Mesothelial cell of epicardium (in vitro differentiated cells): Measurements from ENCODE around the gene GATD1. TPM values are rescaled to one million over a fixed set of nuclear protein-coding genes. Genes with fewer than 3 reads are reported as not detected.
A peak's percentile ranks its signal among the peaks of the same experiment; 100 is the strongest.

Source experiments
- DNase-seq, 2 experiments: peaks; one replicate each; pipeline ENCODE4 v3.0.0; 2021; ENCODE audit warnings: low spot score in 2 of 2; ENCODE audit not compliant: unreplicated experiment in 2 of 2
- H3K27ac Mint-ChIP-seq: 2 replicates; pipeline ENCODE4 v1.8.0; 2021; ENCODE audit warnings: mixed read lengths
- H3K27me3 Mint-ChIP-seq: 2 replicates; pipeline ENCODE4 v1.8.0; 2021; ENCODE audit warnings: low read depth, mixed read lengths
- H3K36me3 Mint-ChIP-seq: 2 replicates; pipeline ENCODE4 v1.8.0; 2021; ENCODE audit warnings: mixed read lengths
- H3K4me1 Mint-ChIP-seq: 2 replicates; pipeline ENCODE4 v1.8.0; 2021; ENCODE audit warnings: mixed read lengths
- H3K4me3 Mint-ChIP-seq: 2 replicates; pipeline ENCODE4 v1.8.0; 2021; ENCODE audit warnings: mild to moderate bottlenecking, moderate library complexity, mixed read lengths
- H3K9me3 Mint-ChIP-seq: 2 replicates; pipeline ENCODE4 v1.8.0; 2021; ENCODE audit warnings: mixed read lengths
- CTCF ChIP-seq: fragments of 200-600 bp; sonication (generic); IDR thresholded peaks from one replicate; pipeline ENCODE4 v1.5.0; 2021; ENCODE audit warnings: antibody characterized with exemption; ENCODE audit not compliant: unreplicated experiment
- total RNA-seq: library from RNA; stranded (reverse); gene quantifications from 3 replicates; pipeline ENCODE4 v1.2.1, GENCODE V29; 2021

The GATD1 gene
- total RNA-seq, 1 donor from 2014 or later = 91.2 TPM

DNA sequence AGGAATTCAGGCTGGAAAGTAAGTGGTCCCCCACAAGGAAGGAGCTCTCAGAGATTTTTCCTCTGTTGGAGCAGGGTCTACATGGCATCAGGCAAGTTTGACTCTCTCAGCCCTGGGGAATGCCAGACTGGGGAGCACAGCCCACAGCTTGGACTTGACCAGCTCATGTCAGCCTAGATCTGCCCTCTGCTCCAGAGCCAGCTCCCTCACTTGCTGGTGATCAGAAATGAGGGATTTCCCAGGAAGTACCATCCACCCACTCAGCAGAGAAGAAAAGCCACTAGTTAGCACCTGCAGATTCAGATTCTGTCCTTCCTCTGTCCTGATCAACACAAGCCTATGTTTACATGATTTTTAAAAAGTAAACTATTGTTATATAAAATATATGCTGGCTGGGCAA, 17.1 kb downstream of the GATD1 start:
- no peak overlapping the region for H3K27ac Mint-ChIP-seq
- no peaks in the 10 kb centered on the region for H3K9me3 Mint-ChIP-seq
- no peaks in the 10 kb centered on the region for H3K27me3 Mint-ChIP-seq
- no peak for TF ChIP-seq CTCF
- H3K4me3 Mint-ChIP-seq = no peak overlapping the region
- no peaks in the 10 kb centered on the region for H3K4me1 Mint-ChIP-seq
- DNase-seq = no peak
- peaks cover 23% of the 10 kb centered on the region for H3K36me3 Mint-ChIP-seq

DNA sequence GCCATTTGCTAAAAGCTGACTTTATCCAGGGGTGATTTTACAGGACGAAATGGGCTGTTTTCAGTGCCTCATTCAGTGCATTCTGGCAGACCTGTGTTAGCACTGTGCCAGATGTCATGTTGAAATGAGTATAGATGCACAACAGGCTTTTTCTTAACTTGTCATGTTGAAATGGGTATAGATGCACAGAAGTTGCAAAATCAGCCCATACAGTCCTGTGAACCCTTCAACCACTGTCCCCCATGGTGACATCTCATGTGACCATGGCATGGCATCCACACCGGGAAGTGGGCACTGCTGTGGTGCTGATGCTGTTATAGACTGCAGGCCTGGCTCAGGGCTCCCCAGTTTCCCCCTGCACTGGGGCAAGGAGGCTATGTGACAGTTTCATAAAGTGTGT, 27.6 kb downstream of the GATD1 start:
- Mint-ChIP-seq H3K4me1 (peaks cover 17% of the 10 kb centered on the region), H3K9me3 (no peaks in the 10 kb centered on the region), H3K27me3 (no peaks in the 10 kb centered on the region), H3K4me3 (no peak overlapping the region), H3K27ac (no peak overlapping the region), H3K36me3 (no peaks in the 10 kb centered on the region)
- no peak for DNase-seq
- TF ChIP-seq CTCF = no peak

- no peak for TF ChIP-seq CTCF
- peak overlapping the region; percentile 77 for H3K4me3 Mint-ChIP-seq
- no peaks in the 10 kb centered on the region for H3K36me3 Mint-ChIP-seq
- H3K27me3 Mint-ChIP-seq = no peaks in the 10 kb centered on the region
- no peak for DNase-seq
- H3K4me1 Mint-ChIP-seq = peaks cover 17% of the 10 kb centered on the region
- H3K27ac Mint-ChIP-seq = peak overlapping the region; percentile 79
- no peaks in the 10 kb centered on the region for H3K9me3 Mint-ChIP-seq
Measured at GRCh38 chr11:748007-748359, 29.3 kb downstream of the GATD1 start.

GRCh38 chr11:747158-748006, 29.9 kb downstream of the GATD1 start, which contains the start of gene TALDO1:
Gene TALDO1 (plus strand): TSS chr11:747464. CDS start chr11:747482, 18 bp downstream.
- Mint-ChIP-seq H3K27ac (peak within 1 kb of the TSS; percentile 92), H3K27me3 (no peaks in the 10 kb centered on the region), H3K36me3 (no peaks in the 10 kb centered on the region), H3K4me1 (peaks cover 17% of the 10 kb centered on the region), H3K9me3 (no peaks in the 10 kb centered on the region), H3K4me3 (peak within 1 kb of the TSS; percentile 77)
- peak; percentile 91 to 94 for DNase-seq
- no peak for TF ChIP-seq CTCF

DNA sequence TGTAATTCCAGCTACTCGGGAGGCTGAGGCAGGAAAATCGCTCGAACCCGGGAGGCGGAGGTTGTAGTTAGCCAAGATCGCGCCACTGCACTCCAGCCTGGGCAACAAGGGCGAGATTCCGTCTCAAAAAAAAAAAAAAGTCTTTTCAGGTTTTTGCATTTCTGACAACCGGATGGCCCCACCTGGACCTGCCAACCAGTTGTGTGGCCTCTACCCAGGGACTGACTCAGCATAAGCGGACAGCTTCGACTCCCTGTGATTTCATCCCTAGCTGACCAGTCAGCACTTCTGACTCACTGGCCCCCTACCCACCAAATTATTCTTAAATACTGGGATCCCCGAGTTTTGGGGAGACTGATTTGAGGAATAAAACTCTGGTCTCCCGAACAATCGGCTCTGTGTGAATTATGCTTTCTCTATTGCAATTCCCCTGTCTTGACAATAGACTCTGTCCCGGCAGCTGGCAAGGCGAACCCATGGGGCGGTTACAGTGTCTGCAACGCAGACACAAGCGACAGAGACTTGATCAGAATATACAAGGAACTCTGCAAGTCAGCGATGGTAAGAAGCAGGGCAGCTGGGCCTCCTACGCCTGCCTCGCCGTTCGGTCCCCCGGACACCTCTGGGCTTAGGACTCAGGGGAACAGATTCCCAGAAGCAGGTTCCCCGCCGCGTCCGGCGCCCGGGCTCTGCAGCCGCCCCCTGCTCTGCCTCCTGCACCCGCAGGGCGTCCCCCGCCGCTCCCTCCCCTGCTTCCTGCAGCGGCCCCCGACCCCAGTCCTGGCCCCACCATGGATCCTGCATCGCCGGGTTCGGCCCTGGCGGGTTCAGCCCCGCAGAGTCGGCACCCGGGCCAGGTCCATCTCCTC, 30.8 kb downstream of the GATD1 start:
- H3K27me3 Mint-ChIP-seq = no peaks in the 10 kb centered on the region
- no peak for TF ChIP-seq CTCF
- H3K27ac Mint-ChIP-seq = peak overlapping the region; percentile 92

More for the DNA sequence above, 30.8 kb downstream of the GATD1 start:
- Mint-ChIP-seq H3K4me1 (peaks cover 17% of the 10 kb centered on the region), H3K9me3 (no peaks in the 10 kb centered on the region), H3K4me3 (peak overlapping the region; percentile 77), H3K36me3 (no peaks in the 10 kb centered on the region)
- no peak for DNase-seq
